Activated T-helper 1 cell treated with Interleukin-2 at 50 U/mL for 16 hours (primary cell): ENCODE data around the gene TREH.

Source experiments
- DNase-seq: peaks from one replicate; pipeline ENCODE4 v3.0.0-alpha.2; 2020; ENCODE audit warnings: low read depth

The TREH gene

GRCh38 chr11:118663902-118664301 lies 15.5 kb downstream of the TREH start:
- no peak for DNase-seq

GRCh38 chr11:118663381-118663780 lies 16.1 kb downstream of the TREH start:
- no peak for DNase-seq

- no peak for DNase-seq
Observed at GRCh38 chr11:118662401-118663271, 16.8 kb downstream of the TREH start.

- DNase-seq, result no peak
Observed at GRCh38 chr11:118661425-118662301, 17.8 kb downstream of the TREH start.

GRCh38 chr11:118660681-118661424 lies 18.6 kb downstream of the TREH start:
- DNase-seq, result no peak

- DNase-seq, result no peak
Observed at GRCh38 chr11:118659953-118660680, 19.3 kb downstream of the TREH start.

- DNase-seq, result peak; percentile 72
Observed at GRCh38 chr11:118659314-118659952, 20.0 kb downstream of the TREH start.

- no peak for DNase-seq
Observed at GRCh38 chr11:118658429-118659313, 20.8 kb downstream of the TREH start.

GRCh38 chr11:118657709-118658428 lies 21.6 kb downstream of the TREH start:
- DNase-seq, result no peak

- no peak for DNase-seq
Observed at GRCh38 chr11:118657238-118657637, 22.2 kb downstream of the TREH start.

- DNase-seq, result no peak
Observed at GRCh38 chr11:118656563-118657165, 22.8 kb downstream of the TREH start.

GRCh38 chr11:118655486-118656190 lies 23.8 kb downstream of the TREH start:
- DNase-seq, result no peak

GRCh38 chr11:118653684-118654390 lies 25.6 kb downstream of the TREH start:
- no peak for DNase-seq

GRCh38 chr11:118652681-118653181 lies 26.7 kb downstream of the TREH start:
- no peak for DNase-seq

GRCh38 chr11:118651820-118652219 lies 27.6 kb downstream of the TREH start:
- no peak for DNase-seq

- DNase-seq, result no peak
Observed at GRCh38 chr11:118650366-118650765, 29.1 kb downstream of the TREH start.

GRCh38 chr11:118649941-118650340 lies 29.5 kb downstream of the TREH start:
- no peak for DNase-seq
